GM21786 (cell line): ENCODE results near the gene RASGRP4.
"Not testable (repeated sequence)": the region's sequence is repeated elsewhere in the genome, so short reads cannot be mapped to it uniquely, and the experiment has no call there.

ENCODE experiments used
- ATAC-seq: cut with Tn5 transposase; IDR thresholded peaks from one replicate; pipeline ENCODE4 v1.9.1; 2021; ENCODE audit not compliant: unreplicated experiment

RASGRP4 gene

GRCh38 chr19:38425810-38426466 is at the start of gene RASGRP4:
TSS of gene RASGRP4 (minus strand) at chr19:38426219. CDS start at chr19:38426091, 128 bp downstream.
- no peak for ATAC-seq

GRCh38 chr19:38475176-38475575 is 49.2 kb upstream of the RASGRP4 start:
- ATAC-seq, result no peak

- no peak for ATAC-seq
Observed at GRCh38 chr19:38473201-38473600, 47.2 kb upstream of the RASGRP4 start.

- not testable (repeated sequence) for ATAC-seq
Observed at GRCh38 chr19:38472725-38473124, 46.7 kb upstream of the RASGRP4 start.

GRCh38 chr19:38470788-38471480 is 44.9 kb upstream of the RASGRP4 start:
- no peak for ATAC-seq

- no peak for ATAC-seq
Observed at GRCh38 chr19:38469151-38469550, 43.1 kb upstream of the RASGRP4 start.

DNA sequence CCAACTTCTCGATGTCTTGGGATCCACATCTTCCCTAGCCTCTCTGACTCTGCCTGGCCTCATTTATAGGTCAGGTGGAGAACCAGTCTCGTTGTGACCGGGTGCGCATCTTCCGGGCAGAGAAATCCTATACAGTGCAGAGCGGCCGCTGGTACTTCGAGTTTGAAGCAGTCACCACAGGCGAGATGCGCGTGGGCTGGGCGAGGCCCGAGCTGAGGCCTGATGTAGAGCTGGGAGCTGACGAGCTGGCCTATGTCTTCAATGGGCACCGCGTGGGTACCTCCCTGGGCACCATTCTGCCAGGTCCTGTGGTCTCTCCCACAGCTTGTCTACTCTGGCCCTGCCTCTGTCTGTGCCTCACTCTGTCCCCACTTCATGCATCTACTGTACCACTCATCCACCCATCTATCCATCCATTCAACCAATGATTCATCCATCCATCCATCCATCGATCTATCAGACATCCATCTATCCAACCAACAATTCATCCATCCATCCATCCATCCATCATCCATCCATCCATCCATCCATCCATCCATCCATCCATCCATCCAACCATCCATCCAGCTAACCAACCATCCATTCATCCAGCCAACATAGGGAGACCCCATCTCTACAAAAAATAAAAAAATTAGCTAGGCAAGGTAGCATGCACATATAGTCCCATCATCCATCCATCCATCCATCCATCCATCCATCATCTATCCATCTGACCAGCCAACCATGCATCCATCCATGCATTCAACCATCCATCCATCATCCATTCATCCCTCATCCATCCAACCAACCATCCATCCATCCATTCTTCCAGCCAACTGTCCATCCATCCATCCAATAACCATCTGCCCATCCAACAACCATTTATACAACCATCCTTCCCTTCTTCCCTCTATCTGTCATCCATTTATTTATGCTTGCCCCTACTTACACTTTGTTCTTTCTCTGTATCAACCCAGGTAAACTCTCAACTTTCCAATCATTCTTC is 41.8 kb upstream of the RASGRP4 start:
- ATAC-seq, result no peak

GRCh38 chr19:38466050-38466449 is 40.0 kb upstream of the RASGRP4 start:
- ATAC-seq, result no peak

DNA sequence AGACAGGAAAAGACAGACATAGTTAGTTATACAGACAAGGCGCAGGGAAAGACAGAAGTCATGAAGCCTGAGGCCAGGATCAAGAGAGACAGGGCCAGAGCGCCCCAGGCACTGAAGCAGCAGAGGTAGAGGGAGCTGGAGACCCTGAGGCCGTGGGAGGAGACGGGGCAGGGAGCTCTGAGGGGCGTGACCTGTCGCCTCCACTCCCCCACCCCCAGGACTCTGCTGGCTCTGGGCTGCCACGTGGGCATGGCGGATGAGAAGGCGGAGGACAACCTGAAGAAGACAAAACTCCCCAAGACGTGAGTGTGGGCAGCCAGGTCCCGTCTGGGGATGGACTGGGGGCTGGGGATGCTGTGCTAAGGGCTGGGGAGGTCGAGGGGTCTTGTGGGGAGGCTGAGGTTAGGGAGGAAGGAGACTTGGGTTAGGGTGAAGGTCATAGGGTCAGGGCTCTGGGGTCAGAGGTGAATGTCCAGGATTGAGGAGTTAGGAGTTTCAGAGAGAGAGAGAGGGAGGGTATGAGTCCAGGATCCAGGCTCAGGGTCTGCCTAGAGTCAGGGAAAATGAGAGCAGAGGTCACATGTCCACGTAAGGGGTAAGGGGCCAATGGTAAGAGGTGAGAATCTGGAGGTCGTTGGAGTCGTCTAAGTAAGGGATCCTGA is 38.5 kb upstream of the RASGRP4 start:
- no peak for ATAC-seq

GRCh38 chr19:38463365-38463764 is 37.3 kb upstream of the RASGRP4 start:
- ATAC-seq, result no peak

DNA sequence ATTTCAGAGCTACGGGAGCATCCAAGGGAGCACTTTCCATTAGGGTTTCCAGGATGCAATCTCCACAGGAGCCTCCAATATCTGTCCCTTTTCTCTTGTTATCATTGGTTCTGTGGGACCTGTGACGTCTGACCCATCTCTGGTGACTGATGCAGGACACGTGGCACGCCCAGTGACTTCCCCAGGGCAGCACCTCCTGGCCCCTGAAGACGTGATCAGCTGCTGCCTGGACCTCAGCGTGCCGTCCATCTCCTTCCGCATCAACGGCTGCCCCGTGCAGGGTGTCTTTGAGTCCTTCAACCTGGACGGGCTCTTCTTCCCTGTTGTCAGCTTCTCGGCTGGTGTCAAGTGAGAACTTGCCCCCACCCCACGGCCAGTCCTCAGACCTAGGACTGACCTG is 33.0 kb upstream of the RASGRP4 start:
- ATAC-seq, result no peak

GRCh38 chr19:38457690-38458405 is 31.8 kb upstream of the RASGRP4 start:
- no peak for ATAC-seq

DNA sequence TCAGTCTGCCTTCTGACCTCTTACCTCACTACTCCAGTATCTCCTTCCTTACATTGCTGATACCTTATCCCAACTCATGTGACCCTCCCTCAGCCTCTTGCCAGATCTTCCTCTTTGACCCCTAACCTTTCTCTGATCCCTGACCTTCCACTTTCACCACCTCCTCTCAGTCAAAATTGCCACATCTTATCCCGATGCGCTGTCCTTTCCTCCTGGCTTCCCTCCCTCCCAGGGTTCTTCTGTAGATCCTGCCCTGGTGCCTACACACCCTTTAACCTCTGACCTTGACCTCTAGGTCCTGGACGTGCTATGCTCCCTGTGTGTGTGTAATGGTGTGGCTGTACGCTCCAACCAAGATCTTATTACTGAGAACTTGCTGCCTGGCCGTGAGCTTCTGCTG is 31.2 kb upstream of the RASGRP4 start:
- no peak for ATAC-seq

GRCh38 chr19:38455031-38455430 is 29.0 kb upstream of the RASGRP4 start:
- ATAC-seq, result no peak

GRCh38 chr19:38453596-38453995 is 27.6 kb upstream of the RASGRP4 start:
- no peak for ATAC-seq

GRCh38 chr19:38452430-38453366 is 26.7 kb upstream of the RASGRP4 start:
- no peak for ATAC-seq

- no peak for ATAC-seq
Observed at GRCh38 chr19:38451629-38452028, 25.6 kb upstream of the RASGRP4 start.

GRCh38 chr19:38451036-38451435 is 25.0 kb upstream of the RASGRP4 start:
- no peak for ATAC-seq

DNA sequence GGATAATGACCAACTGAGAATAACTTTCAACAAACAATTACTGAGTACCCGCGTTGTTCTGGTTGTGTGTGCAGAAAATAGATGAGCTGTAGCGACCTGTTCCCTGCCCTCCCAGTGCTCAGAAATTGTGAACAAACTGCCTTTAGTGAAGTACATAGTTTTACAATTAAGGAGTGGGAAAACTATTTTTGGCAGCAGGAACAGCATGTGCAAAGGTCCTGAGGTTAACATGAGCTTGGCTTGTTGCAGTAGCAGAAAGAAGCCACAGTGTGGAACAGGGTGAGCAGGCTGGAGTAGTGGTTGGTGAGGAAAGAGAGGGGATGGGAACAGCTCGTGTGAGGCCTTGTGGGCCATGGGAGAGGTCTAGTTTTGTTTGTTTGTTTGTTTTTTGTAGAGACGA is 23.5 kb upstream of the RASGRP4 start:
- no peak for ATAC-seq
